Lung (tissue), 12 donors: ENCODE data around the gene SEMA6D. TPM values are rescaled to one million over a fixed set of nuclear protein-coding genes. Genes with fewer than 3 reads are reported as not detected.

ENCODE experiments used
- ATAC-seq: fragments of 200-7000 bp; cut with Tn5 transposase; one replicate; pipeline ENCODE4 v1.9.1; 2020; ENCODE audit warnings: moderate number of reproducible peaks; ENCODE audit not compliant: insufficient read depth, low FRiP score
- DNase-seq, 3 donors: peaks; one replicate each; pipeline ENCODE4 v3.0.0-alpha.2; 2013 to 2017
- H3K27ac ChIP-seq, 2 donors: one replicate each; pipeline ENCODE4 v1.5.1; 2013; ENCODE audit warnings: mild to moderate bottlenecking in 2 of 2, moderate library complexity in 2 of 2, control low read depth in 1 of 2, inconsistent platforms in 1 of 2, low read depth in 1 of 2, low read length in 1 of 2
- H3K27me3 ChIP-seq, 3 donors: one replicate each; pipeline ENCODE4 v1.5.1; 2013; ENCODE audit warnings: low read length in 2 of 3; ENCODE audit not compliant: control insufficient read depth in 3 of 3, insufficient read depth in 3 of 3
- H3K36me3 ChIP-seq, 4 donors: one replicate each; pipeline ENCODE4 v1.5.1; 2013; ENCODE audit warnings: low read length in 4 of 4, mild to moderate bottlenecking in 1 of 4, moderate library complexity in 1 of 4; ENCODE audit not compliant: control insufficient read depth in 4 of 4, insufficient read depth in 4 of 4
- H3K4me1 ChIP-seq, 5 donors: one replicate each; pipeline ENCODE4 v1.5.1; 2013; ENCODE audit warnings: low read length in 5 of 5, mild to moderate bottlenecking in 2 of 5, moderate library complexity in 1 of 5; ENCODE audit not compliant: control insufficient read depth in 5 of 5, insufficient read depth in 5 of 5
- H3K4me3 ChIP-seq: one replicate; pipeline ENCODE4 v1.5.1; 2013; ENCODE audit warnings: mild to moderate bottlenecking, control low read depth, moderate library complexity
- H3K9ac ChIP-seq, 2 donors: one replicate each; pipeline ENCODE4 v1.5.1; 2013; ENCODE audit warnings: low read length in 2 of 2, control low read depth in 1 of 2; ENCODE audit not compliant: insufficient read depth in 1 of 2
- H3K9me3 ChIP-seq, 4 donors: one replicate each; pipeline ENCODE4 v1.5.1; 2013; ENCODE audit warnings: low read length in 3 of 4, mild to moderate bottlenecking in 1 of 4, moderate library complexity in 1 of 4; ENCODE audit not compliant: control insufficient read depth in 4 of 4, insufficient read depth in 3 of 4
- CTCF ChIP-seq: IDR thresholded peaks from 2 replicates; pipeline ENCODE4 v1.5.1; 2012; ENCODE audit warnings: mild to moderate bottlenecking; ENCODE audit errors: control extremely low read depth, extremely low read depth
- WGBS, 2 donors: extraction: QIAGEN DNeasy Blood & Tissue Kit; methylation state at CpG; one replicate each; pipeline ENCODE4 v1.1.7; 2013; 5-methylcytosine and 5-hydroxymethylcytosine counted together
- polyA plus RNA-seq, 2 donors: library from polyadenylated mRNA; stranded (reverse); fragments of 200-250 nt; gene quantifications; one replicate each; pipeline ENCODE4 v1.2.1, GENCODE V29; 2013
- total RNA-seq, 2 donors: library from RNA; depleted of rRNA in 1 of 2; stranded (reverse); fragments of >200 nt in 1 of 2; gene quantifications; one replicate each; pipeline ENCODE4 v1.2.1, GENCODE V29; 2014 to 2021
- donor health status: control.
- donor health status: control.
- donor health status: Bipolar disorder and iron deficiency.
- donor health status: healthy.
- donor health status: DM: yes; HTN: yes; CAD: no.

SEMA6D gene
- total and polyA plus RNA-seq, 4 donors: 2.1 to 64.5 (median 4.0) TPM

- peaks cover 0 to 1% (median 0%) of the 10 kb centered on the region in 4 donors for H3K9me3 ChIP-seq
- TF ChIP-seq CTCF: no peak
These were observed 96.6 kb downstream of the SEMA6D start for GRCh38 chr15:47813748-47814384.

GRCh38 chr15:47814620-47815019 lies 97.3 kb downstream of the SEMA6D start:
- 71 to 83% methylated on average over 1 of the region's 1 CpG for WGBS, 2 donors
- Histone ChIP-seq H3K9me3 (peaks cover 0 to 1% (median 0%) of the 10 kb centered on the region in 4 donors), H3K36me3 (no peaks in the 10 kb centered on the region), H3K9ac (no peak overlapping the region), H3K27me3 (no peaks in the 10 kb centered on the region), H3K4me3 (no peak overlapping the region), H3K27ac (no peak overlapping the region), H3K4me1 (peaks cover 0 to 12% (median 5%) of the 10 kb centered on the region in 5 donors)
- TF ChIP-seq CTCF: no peak
- ATAC-seq (no peak), DNase-seq (no peak)

More at GRCh38 chr15:47813748-47814384, 96.6 kb downstream of the SEMA6D start:
- Histone ChIP-seq H3K27ac (no peak overlapping the region), H3K4me1 (peaks cover 0 to 7% (median 0%) of the 10 kb centered on the region in 5 donors), H3K36me3 (no peaks in the 10 kb centered on the region), H3K9ac (no peak overlapping the region), H3K27me3 (no peaks in the 10 kb centered on the region), H3K4me3 (no peak overlapping the region)
- ATAC-seq (no peak), DNase-seq (no peak)
- WGBS, 2 donors: 65 to 66% methylated on average over 5 of the region's 5 CpGs

- ATAC-seq (no peak), DNase-seq (no peak)
- Histone ChIP-seq H3K27ac (no peak overlapping the region), H3K36me3 (no peaks in the 10 kb centered on the region), H3K4me1 (peaks cover 0 to 38% (median 9%) of the 10 kb centered on the region in 5 donors), H3K4me3 (no peak overlapping the region), H3K27me3 (no peaks in the 10 kb centered on the region), H3K9me3 (peaks cover 0 to 1% (median 0%) of the 10 kb centered on the region in 4 donors), H3K9ac (no peak overlapping the region)
- TF ChIP-seq CTCF: no peak
- 69 to 73% methylated on average over 5 of the region's 5 CpGs for WGBS, 2 donors
These were observed 100.8 kb downstream of the SEMA6D start for GRCh38 chr15:47817969-47818548.
